ENCODE measurements around the gene KCNQ5.

- no peak for TF ChIP-seq CTCF (conservative IDR thresholded peaks at IDR 0.05 in 1 of 2, IDR thresholded peaks at IDR 0.05 in 1 of 2; ENCODE audit: low read depth in 1 of 2, low read length in 2 of 2)
- no peak for TF ChIP-seq EZH2 (IDR thresholded peaks at IDR 0.05; ENCODE audit: low read length, missing control alignments)
Measured at GRCh38 chr6:72999995-73000394, 378.1 kb downstream of the KCNQ5 start.
